GM21786 (cell line): ENCODE data around the gene RABL6.
"Not testable (repeated sequence)": the region's sequence is repeated elsewhere in the genome, so short reads cannot be mapped to it uniquely, and the experiment has no call there.

ENCODE experiments used
- ATAC-seq: cut with Tn5 transposase; IDR thresholded peaks from one replicate; pipeline ENCODE4 v1.9.1; 2021; ENCODE audit not compliant: unreplicated experiment

Gene RABL6

GRCh38 chr9:136833381-136834048 is 25.8 kb downstream of the RABL6 start:
- ATAC-seq = not testable (repeated sequence)

GRCh38 chr9:136835162-136835931 is 27.6 kb downstream of the RABL6 start:
- no peak for ATAC-seq

GRCh38 chr9:136835932-136836904 is 28.5 kb downstream of the RABL6 start:
- no peak for ATAC-seq

- no peak for ATAC-seq
These were observed 29.6 kb downstream of the RABL6 start for GRCh38 chr9:136837146-136837855.

- ATAC-seq = not testable (repeated sequence)
These were observed 30.1 kb downstream of the RABL6 start for GRCh38 chr9:136837856-136838277.

GRCh38 chr9:136838314-136839228 is 30.8 kb downstream of the RABL6 start:
- no peak for ATAC-seq

- ATAC-seq = no peak
These were observed 31.7 kb downstream of the RABL6 start for GRCh38 chr9:136839229-136840139.

GRCh38 chr9:136840140-136840876 is 32.6 kb downstream of the RABL6 start:
- ATAC-seq = no peak

GRCh38 chr9:136840877-136841645 is 33.3 kb downstream of the RABL6 start:
- ATAC-seq = no peak

GRCh38 chr9:136841646-136842379 is 34.1 kb downstream of the RABL6 start:
- not testable (repeated sequence) for ATAC-seq

- ATAC-seq = peak; percentile 69
These were observed 34.7 kb downstream of the RABL6 start, which contains the start of gene AJM1 for GRCh38 chr9:136842380-136842948. TSS of gene AJM1 (plus strand) at chr9:136842478. CDS start at chr9:136844415, 1,937 bp downstream.

- not testable (repeated sequence) for ATAC-seq
These were observed 35.5 kb downstream of the RABL6 start for GRCh38 chr9:136843159-136843800.

GRCh38 chr9:136843801-136844740 is 36.3 kb downstream of the RABL6 start:
- not testable (repeated sequence) for ATAC-seq

GRCh38 chr9:136844761-136845464 is 37.2 kb downstream of the RABL6 start:
- ATAC-seq = no peak
